ENCODE measurements around the gene RELN. TPM values are rescaled to one million over a fixed set of nuclear protein-coding genes. Genes with fewer than 3 reads are reported as not detected.

The RELN gene
- total RNA-seq, 1 experiment from 2014 or later = 0.02 TPM

DNA sequence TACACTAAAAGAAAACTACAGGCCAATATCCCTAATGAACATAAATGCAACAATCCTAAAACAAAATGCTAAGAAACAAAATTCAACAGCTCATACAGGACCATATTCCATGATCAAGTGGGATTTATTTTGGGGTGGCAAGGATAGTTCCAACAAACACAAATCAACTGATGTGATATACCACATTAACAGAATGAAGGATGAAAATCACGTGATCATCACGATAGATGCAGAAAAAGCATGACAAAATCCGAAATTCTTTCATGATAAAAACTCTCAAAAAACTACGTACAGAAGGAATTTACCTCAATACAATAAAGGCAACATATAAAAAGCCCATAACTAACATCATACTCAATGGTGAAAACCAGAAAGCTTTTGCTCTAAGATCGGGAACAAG is 124.0 kb downstream of the RELN start:
- Histone ChIP-seq H3T11ph (ENCODE audit: low read length) (no peak overlapping the region), H3K23me2 (ENCODE audit: insufficient read length, low read depth, low read length, poor library complexity, severe bottlenecking) (no peaks in the 10 kb centered on the region), H3K9ac (ENCODE audit: extremely low read depth, insufficient read length, low read length) (no peak overlapping the region), H3K23ac (ENCODE audit: insufficient read length, low read depth, low read length) (no peak overlapping the region), H4K5ac (ENCODE audit: insufficient read length, low read depth, low read length) (no peak overlapping the region), H4K8ac (replicated peaks; ENCODE audit: insufficient read length, low read depth, low read length) (no peak overlapping the region), H2BK120ac (ENCODE audit: low read depth, low read length, poor library complexity, severe bottlenecking) (no peak overlapping the region), H2BK5ac (ENCODE audit: insufficient read length, low read length) (no peak overlapping the region), H4K20me1 (ENCODE audit: control insufficient read depth, insufficient read depth, insufficient read length) (no peaks in the 10 kb centered on the region), H3K14ac (ENCODE audit: insufficient read depth, low read length) (no peak overlapping the region), H2BK15ac (ENCODE audit: low read depth, low read length) (no peak overlapping the region), H2BK20ac (ENCODE audit: low read depth, low read length, poor library complexity, severe bottlenecking) (no peak overlapping the region), H3K4me2 (ENCODE audit: insufficient read depth, insufficient read length, low read length) (no peak overlapping the region), H3K27ac (ENCODE audit: insufficient read length, low read depth, low read length) (no peak overlapping the region), H3K79me1 (ENCODE audit: insufficient read depth, low read depth, low read length, poor library complexity, severe bottlenecking) (no peaks in the 10 kb centered on the region), H4K91ac (ENCODE audit: insufficient read length, low read depth, low read length) (no peak overlapping the region), H3K4me1 (ENCODE audit: insufficient read depth, low read length) (no peaks in the 10 kb centered on the region), H2BK12ac (ENCODE audit: insufficient read length, low read depth, low read length) (no peak overlapping the region), H3K4ac (ENCODE audit: low read depth, low read length) (no peak overlapping the region), H2AK5ac (ENCODE audit: insufficient read length, low read length) (no peak overlapping the region), H3K9me3 (ENCODE audit: control insufficient read depth, low read depth, low read length) (no peaks in the 10 kb centered on the region), H3K56ac (ENCODE audit: insufficient read length, low read depth, low read length) (no peak overlapping the region), H2AFZ (ENCODE audit: low read length) (no peak overlapping the region), H3K79me2 (ENCODE audit: insufficient read depth, low read length) (no peaks in the 10 kb centered on the region), H3K18ac (ENCODE audit: insufficient read length, low read depth, low read length) (no peak overlapping the region), H3K27me3 (ENCODE audit: insufficient read depth, low read length) (no peaks in the 10 kb centered on the region)
- WGBS (ENCODE audit: extremely low coverage, insufficient read length, low lambda C conversion rate) = no CpG with 5 or more reads among the region's 5 CpGs
- TF ChIP-seq, protein P1, sequence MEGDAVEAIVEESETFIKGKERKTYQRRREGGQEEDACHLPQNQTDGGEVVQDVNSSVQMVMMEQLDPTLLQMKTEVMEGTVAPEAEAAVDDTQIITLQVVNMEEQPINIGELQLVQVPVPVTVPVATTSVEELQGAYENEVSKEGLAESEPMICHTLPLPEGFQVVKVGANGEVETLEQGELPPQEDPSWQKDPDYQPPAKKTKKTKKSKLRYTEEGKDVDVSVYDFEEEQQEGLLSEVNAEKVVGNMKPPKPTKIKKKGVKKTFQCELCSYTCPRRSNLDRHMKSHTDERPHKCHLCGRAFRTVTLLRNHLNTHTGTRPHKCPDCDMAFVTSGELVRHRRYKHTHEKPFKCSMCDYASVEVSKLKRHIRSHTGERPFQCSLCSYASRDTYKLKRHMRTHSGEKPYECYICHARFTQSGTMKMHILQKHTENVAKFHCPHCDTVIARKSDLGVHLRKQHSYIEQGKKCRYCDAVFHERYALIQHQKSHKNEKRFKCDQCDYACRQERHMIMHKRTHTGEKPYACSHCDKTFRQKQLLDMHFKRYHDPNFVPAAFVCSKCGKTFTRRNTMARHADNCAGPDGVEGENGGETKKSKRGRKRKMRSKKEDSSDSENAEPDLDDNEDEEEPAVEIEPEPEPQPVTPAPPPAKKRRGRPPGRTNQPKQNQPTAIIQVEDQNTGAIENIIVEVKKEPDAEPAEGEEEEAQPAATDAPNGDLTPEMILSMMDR (conservative IDR thresholded peaks at IDR 0.05) = no peak
- no peaks in the 10 kb centered on the region for H3K9me3 Mint-ChIP-seq
- DNase-seq = no peak
- H3K4me1 Mint-ChIP-seq = no peaks in the 10 kb centered on the region
- no peaks in the 10 kb centered on the region; the same call in 1 of the 2 replicates for H3K27me3 Mint-ChIP-seq (ENCODE audit: low read depth)
- no peak overlapping the region for H3K27ac Mint-ChIP-seq
- H3K4me3 Mint-ChIP-seq = no peak overlapping the region
- H3K36me3 Mint-ChIP-seq (ENCODE audit: insufficient read depth in 1 of 3, low read depth in 3 of 3) = no peaks in the 10 kb centered on the region

Measured in H9 (cell line).